Activated gamma-delta T cell (primary cell): ENCODE measurements around the gene SERPINC1.
A peak's percentile ranks its signal among the peaks of the same experiment; 100 is the strongest.
"Not testable (repeated sequence)": the region's sequence is repeated elsewhere in the genome, so short reads cannot be mapped to it uniquely, and the experiment has no call there.

Source experiments
- DNase-seq: peaks from one replicate; lab custom pipeline; 2025; lab: John Stamatoyannopoulos, UW

The SERPINC1 gene

DNA sequence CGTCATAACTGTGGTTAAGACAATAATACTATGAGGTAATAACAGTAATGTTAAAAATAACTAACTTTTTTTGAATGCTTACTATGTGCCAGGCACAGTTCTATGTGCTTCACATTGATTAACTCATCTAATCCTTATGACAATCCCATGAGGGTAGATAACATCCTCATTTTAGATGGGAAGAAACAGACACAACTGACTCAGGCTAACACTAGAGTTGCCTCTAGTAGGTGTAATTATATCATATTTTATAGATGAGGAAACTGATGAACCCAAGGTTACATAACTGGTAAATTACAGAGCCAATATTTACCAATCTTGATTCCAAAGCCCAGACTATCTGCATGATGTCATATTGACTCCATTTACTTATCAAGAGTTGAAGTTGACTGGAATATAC, 23.5 kb downstream of the SERPINC1 start:
- no peak for DNase-seq

DNA sequence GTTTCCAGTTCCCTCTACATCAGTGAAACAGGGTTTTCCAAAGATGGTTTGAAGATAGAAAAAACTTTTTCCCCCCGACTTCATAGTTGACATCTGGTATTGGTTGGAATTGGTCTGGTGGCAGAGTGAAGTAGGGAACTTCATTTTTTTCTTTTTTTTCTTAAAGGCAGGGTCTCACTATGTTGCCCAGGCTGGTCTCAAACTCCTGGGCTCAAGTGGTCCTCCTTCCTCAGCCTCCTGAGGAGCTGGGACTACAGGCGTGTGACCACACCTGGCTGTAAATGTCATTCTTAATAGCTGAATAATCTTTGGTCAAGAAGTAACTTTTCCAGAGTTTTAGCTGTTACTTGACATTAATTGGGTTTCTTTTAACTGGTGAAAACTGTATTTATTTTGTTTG, 27.2 kb downstream of the SERPINC1 start:
- no peak for DNase-seq

DNA sequence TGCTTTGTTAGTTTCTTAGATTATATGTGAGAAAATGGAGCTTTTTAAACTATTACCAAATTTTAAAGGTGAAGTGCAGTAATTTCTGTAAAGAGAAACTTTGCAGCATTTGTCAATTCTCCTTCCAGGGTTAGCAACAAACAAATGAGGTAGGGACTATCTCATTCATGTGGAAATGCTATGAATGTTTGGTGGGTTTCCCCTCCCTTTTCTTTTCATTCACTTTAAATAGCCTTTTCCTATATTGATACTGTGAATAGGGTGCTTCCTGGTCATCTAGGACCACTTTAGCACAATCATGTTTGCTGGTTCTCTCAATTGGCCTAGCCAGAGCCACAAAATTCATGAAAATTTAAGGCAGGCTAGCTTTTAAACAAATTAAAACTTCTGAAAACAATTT, 28.4 kb downstream of the SERPINC1 start:
- DNase-seq = no peak

DNA sequence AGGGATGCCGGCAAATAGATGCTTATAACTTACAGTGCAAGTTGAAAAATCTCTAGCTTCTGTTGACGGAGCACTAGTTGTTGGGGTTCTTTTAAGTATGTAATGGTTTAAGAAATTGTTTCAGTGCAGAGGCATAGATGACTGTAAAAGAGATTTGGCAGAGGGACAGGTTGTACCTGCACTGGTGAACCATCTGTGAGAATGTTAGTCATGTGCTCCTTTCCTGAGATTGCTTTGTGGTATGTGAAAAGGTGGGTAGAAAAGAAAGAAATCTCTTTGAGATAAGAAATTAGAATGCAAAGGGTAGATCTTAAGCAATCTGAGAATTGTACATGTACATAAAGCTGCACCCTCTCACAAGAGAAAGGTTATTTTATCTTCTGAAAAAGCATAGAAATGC, 29.5 kb downstream of the SERPINC1 start:
- DNase-seq = no peak

DNA sequence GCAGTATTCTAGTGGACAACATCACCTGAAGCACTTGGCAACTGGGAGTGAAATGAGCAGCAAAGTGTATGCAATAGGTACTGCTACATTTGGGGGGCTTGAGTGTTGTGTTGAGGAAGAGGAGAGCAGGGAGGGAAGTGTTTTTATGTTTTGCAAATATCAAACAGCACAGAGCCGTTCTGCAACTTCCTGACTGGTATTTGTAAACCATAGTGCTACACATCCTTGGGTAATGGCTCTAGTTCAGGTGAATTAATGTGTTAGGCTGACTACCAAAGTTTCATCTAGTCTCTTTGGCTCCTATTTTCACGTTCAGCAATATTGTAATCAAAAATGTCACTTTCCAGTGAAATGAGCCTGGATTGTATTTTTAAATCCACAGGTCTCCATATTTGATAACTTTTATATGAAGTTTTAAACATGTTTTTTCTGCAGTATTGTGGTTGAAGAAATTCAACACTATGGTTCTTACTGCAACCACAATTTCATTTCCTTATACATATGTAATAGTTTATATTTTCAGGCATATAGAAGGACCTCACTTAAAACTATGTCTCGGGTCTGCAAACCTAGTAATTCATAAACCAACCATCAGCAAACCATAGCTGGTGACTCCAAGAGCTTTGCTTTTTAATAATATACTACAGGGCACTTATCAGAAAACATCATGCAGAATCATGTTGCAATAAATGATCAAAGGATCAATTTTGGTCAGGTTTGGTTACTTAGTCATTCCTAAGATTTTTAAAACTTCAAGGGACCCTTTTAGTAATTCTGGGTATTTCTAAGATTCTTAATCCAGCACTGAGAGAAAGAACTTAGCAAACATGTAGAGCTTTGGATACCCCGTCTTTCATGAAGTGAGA, 30.1 kb downstream of the SERPINC1 start:
- no peak for DNase-seq

DNA sequence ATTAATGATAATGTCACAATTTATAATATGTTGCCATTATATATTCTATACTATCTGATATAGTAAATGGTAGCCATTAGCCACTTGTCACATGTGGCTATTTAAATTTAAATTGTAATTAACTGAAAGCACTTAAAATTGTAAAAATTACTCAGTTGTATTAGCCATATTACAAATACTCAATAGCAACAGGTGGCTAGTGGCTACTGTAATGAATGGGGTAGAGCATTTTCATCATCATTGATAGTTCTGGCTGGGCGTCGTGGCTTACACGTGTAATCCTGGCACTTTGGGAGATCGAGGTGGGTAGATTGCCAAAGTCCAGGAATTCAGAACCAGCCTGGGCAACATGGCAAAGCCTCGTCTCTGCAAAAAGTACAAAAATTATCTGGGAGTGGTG, 32.4 kb downstream of the SERPINC1 start:
- DNase-seq = no peak

DNA sequence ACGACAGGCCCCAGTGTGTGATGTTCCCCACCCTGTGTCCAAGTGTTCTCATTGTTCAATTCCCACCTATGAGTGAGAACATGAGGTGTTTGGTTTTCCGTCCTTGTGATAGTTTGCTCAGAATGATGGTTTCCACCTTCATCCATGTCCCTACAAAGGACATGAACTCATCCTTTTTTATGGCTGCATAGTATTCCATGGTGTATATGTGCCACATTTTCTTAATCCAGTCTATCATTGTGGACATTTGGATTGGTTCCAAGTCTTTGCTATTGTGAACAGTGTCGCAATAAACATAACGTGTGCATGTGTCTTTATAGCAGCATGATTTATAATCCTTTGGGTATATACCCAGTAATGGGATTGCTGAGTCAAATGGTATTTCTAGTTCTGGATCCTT, 36.0 kb downstream of the SERPINC1 start:
- not testable (repeated sequence) for DNase-seq

DNA sequence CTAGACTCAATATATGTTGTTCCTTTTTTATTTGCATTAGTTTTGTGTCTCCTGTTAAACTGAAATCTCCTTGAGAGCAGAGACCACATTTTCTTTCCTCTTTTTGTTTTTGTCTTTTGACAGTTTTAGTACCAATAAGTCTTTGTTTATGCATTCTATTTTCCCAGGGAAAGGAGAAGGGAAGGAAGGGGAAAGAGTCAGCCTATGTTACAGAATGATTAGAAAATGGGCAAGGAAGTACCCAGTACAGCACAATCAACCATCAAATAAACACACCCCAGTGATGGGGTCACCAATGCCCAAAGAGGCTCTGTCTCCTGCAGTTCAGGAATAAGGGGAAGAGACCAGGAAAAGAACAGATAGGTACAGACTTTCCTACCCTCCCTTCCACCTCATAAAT, 38.9 kb downstream of the SERPINC1 start:
- no peak for DNase-seq

DNA sequence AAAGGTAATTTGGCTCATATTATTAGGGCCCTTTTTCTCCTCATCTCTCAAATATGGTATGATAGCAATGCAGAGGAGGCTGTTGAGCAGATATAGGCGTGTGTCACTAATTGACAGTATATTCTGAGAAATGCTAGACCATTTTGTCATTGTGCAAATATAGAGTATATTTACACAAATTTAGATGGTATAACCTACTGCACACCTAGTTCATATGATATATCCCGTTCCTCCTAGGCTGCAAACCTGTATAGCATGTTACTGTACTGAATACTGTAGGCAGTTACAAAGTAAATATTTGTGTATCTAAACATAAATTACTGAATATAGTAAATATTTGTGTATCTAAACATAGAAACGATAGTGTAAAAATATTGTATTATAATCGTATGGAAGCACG, 40.4 kb downstream of the SERPINC1 start:
- no peak for DNase-seq

DNA sequence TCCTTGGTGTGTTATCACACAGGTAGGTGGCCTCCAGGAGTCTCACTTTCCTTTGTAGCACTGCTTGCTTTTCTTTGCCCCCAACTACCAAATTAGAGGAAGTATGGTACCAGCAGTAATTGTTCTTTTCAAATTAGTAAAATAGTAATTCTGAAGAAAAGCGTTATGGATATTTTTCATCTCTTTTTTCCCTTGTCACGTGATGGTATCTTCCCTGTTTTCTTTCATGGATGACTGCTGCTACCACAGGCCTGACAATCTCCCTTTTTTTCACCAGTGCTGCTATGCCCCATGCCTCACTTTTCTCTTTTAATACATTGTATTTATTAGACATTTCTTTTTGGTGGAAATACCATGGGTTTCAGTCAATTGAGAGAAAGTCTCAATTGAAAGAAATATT, 45.6 kb downstream of the SERPINC1 start:
- no peak for DNase-seq

DNA sequence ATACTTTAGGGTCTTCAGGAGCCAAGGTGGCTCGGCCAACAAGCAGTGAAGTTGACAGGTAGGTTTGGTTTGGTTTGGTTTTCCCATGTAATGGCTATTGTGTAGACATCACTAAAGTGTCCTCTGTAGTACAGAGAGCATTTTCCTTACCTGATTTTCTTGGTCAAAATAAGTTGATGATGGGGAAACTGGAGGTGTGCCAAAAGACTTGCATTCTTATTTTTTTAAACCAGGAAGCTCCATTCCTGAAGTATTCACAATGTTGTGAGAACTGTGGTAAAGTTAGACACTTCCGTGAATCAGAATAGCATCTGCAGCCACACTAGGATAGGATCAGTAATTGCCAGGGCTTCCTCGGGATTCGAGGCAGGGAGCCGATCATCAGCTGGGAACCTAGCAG, 46.0 kb downstream of the SERPINC1 start:
- DNase-seq = no peak

DNA sequence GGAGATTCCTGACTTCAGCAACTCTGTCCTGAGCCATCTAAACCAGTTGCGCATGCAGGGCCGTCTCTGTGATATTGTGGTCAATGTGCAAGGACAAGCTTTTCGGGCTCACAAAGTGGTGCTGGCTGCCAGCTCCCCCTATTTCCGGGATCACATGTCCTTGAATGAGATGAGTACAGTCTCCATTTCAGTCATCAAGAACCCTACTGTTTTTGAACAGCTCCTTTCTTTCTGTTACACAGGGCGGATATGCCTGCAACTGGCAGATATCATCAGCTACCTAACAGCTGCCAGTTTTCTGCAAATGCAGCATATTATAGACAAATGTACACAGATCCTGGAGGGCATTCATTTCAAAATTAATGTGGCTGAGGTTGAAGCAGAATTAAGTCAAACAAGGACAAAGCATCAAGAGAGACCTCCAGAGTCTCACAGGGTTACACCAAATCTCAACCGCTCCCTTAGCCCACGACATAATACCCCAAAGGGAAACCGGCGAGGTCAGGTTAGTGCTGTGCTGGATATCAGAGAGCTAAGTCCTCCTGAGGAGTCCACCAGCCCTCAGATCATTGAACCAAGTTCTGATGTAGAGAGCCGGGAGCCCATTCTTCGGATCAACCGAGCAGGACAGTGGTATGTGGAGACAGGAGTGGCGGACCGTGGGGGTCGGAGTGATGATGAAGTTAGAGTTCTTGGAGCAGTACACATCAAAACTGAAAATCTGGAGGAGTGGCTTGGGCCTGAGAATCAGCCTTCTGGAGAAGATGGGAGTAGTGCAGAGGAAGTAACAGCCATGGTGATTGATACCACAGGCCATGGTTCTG, 46.7 kb downstream of the SERPINC1 start:
- DNase-seq = no peak

DNA sequence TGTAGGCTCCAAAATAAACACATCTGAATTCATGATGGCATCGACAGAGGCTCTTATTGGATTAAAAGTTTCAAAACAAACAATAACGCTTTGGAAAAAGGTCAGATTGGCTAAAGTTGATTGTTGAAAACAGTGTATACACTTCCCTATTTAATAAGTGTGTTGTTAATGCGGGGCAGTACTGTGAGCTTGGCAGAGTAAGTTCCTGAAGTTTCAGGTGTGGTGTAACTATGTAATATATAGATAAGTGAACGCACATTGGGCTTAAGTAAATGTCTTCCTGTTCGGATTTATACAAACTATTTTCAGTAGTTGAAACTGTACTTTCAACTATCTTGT, 48.1 kb downstream of the SERPINC1 start:
- DNase-seq = no peak

DNA sequence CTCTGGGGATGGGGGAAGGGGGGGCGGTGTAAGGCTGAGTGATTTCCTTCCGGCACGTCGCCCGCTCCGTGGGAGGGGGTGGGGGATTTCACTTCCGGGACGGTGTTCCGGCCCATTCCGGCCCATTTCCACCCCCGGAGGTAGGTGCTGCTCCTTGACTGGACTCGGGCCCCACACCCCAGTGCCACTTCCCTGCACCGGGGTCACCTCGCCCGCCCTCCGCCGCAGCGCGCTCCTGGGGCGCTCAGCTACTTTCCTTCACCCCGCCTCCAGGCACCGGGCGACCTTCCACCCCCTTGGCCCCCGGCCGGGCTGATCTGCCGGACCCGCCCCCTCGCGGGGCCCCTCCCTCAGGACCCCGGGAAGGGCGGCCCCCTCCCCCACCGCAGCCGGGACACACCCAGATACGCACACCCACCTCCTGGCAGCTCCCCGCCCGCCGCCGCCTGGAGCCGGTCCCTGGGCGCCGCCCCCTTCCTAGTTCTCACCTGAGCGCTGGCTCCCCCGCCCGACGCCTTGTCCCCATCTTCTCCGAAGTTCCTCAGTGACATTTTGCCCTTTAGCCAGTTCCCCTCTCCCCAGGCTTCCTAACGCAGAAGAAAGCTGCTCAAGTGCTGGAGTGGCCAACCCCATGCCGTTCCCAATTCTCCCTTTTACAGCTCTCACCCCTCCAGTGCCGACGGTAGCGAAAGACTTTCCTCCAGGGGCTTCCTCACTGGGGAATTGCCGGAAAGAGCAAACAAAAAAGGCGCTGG, 48.7 kb downstream of the SERPINC1 start, which contains the start of gene ZBTB37:
Gene ZBTB37 (plus strand): TSS at position 115 of the 755 bp plus-strand sequence. CDS start 1,846 bp downstream, outside the sequence.
- peak; percentile 73 for DNase-seq

DNA sequence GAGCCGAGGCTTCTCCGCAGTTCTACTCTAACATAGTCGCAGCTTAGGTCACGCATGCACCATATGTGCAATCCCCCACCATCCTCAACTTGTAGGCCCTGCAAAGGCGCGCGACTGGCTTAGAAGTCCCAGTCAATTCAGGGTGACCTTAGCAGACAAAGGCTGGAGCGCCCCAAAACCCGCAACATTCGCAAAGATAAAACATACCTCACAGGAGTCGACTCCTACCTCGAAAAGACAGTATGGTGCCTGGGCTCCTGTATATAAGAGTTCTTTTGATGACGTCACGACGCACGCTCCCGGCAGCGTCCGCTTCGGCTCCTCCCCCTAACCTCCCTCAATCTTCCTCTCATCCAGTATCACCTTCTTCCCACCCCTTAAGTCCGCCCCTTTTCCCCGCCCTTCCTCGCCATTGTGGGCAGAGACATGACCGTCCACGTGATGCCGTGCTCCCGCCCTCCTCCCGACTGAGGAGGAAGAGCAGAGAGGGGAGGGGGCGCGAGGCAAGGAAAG, 49.3 kb downstream of the SERPINC1 start, which contains the start of gene GAS5:
Gene GAS5 (minus strand): TSS at position 237 of the 513 bp plus-strand sequence.
- DNase-seq = peak; percentile 74

DNA sequence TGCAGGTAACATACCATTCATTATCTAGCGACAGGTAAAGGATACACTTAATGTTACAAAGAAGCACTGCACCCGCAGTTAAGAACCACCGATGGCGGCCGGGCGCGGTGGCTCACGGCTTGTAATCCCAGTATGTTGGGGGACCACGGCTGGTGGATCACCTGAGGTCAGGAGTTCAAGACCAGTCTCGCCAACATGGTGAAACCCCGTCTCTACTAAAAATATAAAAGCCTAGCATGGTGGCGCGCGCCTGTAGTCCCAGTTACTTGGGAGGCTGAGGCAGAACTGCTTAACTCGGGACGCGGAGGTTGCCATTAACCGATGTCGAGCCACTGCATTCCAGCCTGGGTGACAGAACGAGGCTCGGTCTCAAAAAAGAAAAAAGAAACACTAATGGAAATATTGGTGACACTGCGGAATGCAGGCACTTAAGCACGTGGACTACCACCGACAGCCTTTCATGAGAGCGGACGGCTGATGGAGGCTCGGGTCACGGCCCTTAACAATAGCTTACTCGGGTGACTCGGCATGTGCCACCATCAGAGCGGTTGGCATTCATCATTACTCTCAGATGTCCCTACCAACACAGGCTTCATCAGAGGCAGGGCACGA, 49.9 kb downstream of the SERPINC1 start:
- DNase-seq = peak; percentile 13

DNA sequence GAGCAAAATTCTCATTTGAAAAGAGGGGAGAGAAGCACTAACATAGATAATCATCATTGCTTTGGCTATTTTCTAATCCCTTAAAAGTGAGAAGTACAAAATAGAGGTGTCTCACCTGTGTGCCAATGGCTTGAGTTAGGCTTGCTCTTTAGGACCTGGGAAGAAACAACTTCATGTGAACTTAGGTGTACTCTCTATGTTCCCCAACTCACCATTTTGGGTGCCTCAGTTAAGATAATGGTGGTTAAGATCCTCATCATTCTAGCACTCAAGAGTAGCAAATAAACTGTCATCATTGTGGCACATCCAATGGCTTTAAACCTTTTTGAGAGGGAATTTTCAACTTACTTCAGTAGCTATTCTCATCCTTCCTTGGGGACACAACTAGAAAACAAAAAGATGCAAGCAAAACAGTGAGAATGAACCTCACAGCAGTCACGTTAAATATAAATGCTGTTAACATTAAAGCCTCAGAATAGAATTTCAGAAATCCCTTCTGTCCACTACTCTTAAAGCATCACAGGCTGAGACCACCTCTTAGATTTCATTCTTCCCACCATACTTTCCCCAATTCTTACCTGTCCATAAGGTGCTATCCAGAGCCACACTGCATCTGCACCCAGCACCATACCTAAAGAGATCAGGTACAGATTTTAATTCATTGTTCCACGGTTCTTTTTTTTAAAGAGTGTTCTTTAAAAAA, 50.6 kb downstream of the SERPINC1 start:
- no peak for DNase-seq

DNA sequence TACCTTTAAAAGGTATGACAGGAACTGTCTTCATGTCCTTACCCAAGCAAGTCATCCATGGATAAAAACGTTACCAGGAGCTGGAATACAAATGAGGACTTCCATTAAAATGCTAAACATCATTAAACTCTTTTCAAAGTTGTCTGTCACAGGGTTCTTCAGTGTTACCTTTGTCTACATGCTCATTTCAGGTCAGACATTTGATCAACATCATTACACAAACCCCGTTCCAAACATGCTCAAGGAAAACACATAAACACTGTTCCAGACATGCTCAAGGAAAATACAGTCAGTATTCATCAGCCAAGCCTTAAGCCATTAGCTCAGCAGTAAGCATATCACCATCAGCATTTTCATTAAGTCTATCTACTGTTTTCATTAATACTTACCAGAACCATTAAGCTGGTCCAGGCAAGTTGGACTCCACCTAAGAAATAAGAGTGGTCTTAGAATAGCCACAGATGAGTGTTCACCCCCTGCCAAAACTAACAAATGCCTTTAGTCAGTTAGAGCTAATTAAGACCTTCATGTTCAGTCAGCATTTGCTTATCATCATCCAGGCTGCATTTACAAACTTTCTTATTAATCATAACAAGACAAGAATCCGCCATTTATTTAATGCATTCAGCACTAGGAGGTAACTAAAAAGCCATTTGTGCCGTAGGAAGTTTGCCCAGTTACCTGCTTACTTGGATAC, 51.5 kb downstream of the SERPINC1 start:
- DNase-seq = no peak

DNA sequence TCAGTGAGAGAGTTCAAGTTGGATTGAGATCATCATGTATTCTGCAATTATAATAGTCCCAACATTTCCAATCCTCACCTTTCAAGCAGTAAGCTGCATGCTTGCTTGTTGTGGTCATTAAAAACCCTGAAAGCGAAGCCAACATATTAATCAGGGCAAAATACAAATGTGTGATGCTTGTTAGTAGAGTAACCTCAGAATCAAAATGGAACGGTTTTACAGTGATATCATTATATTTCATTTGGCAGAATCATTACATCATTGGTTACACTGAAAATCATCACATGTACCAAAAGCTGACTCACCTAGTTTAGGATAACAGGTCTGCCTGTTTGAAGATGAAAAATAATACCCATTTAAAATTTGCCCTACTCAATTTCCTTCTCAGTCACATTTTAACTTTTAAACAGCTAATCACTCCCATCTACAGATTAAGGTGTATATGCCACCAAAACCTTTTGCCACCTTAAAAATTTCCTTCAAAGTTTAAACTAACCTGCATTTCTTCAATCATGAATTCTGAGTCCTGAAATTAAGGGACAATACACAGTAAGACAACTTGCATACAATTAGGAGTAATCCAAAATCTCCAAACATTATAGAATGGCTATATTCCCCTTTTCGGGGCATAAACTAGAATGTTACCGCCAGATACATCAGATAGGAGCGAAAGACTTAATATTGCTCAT, 52.8 kb downstream of the SERPINC1 start:
- no peak for DNase-seq
